SK-N-SH (cell line): ENCODE data around the gene AARS2.

Experiments
- FOXM1 ChIP-seq: IDR thresholded peaks from 2 replicates; pipeline ENCODE4 v1.4.0; 2012; ENCODE audit warnings: low read depth, mild to moderate bottlenecking
- GATA2 ChIP-seq: sonication (generic); formaldehyde crosslinking; IDR thresholded peaks from 2 replicates; pipeline ENCODE4 v1.5.0; 2020; ENCODE audit warnings: mild to moderate bottlenecking, missing genetic modification reagents
- MXI1 ChIP-seq: IDR thresholded peaks from 2 replicates; pipeline ENCODE4 v1.6.1; 2012; ENCODE audit warnings: mild to moderate bottlenecking, low read depth, low read length, improper control_type of control experiment
- POLR2AphosphoS5 ChIP-seq: IDR thresholded peaks from 2 replicates; pipeline ENCODE4 v1.6.1; 2012; ENCODE audit warnings: low read depth, low read length
- RCOR1 ChIP-seq: fragments of 150-350 bp; IDR thresholded peaks from 2 replicates; pipeline ENCODE4 v1.6.1; 2017; ENCODE audit warnings: antibody characterized with exemption, low read length
- SMC3 ChIP-seq: IDR thresholded peaks from 2 replicates; pipeline ENCODE4 v1.6.1; 2012; ENCODE audit warnings: low read depth, low read length, improper control_type of control experiment
- TAF1 ChIP-seq: IDR thresholded peaks from 2 replicates; pipeline ENCODE4 v1.6.1; 2012; ENCODE audit warnings: low read depth, mild to moderate bottlenecking, low read length, moderate library complexity, borderline replicate concordance
- TCF12 ChIP-seq: IDR thresholded peaks from 2 replicates; pipeline ENCODE4 v1.4.0; 2012
- YY1 ChIP-seq: IDR thresholded peaks from 2 replicates; pipeline ENCODE4 v1.4.0; 2012; ENCODE audit warnings: low read depth, mild to moderate bottlenecking
- TF ChIP-seq, protein P1 (sequence below): fragments of 200-600 bp; sonication (generic); IDR thresholded peaks from 2 replicates; pipeline ENCODE4 v1.6.1; 2017; ENCODE audit warnings: antibody characterized with exemption, mild to moderate bottlenecking, moderate library complexity
- TF ChIP-seq, protein P2 (sequence below): IDR thresholded peaks from 2 replicates; pipeline ENCODE4 v1.4.0; 2012; ENCODE audit warnings: low read depth
- TF ChIP-seq, protein P3 (sequence below): IDR thresholded peaks from 2 replicates; pipeline ENCODE4 v1.6.1; 2012; ENCODE audit warnings: mild to moderate bottlenecking, low read depth, low read length, moderate library complexity
- TF ChIP-seq, protein P4 (sequence below): fragments of 150-350 bp; IDR thresholded peaks from 2 replicates; pipeline ENCODE4 v1.6.1; 2017; ENCODE audit warnings: antibody characterized with exemption, low read length, low read depth, borderline replicate concordance

DNA sequence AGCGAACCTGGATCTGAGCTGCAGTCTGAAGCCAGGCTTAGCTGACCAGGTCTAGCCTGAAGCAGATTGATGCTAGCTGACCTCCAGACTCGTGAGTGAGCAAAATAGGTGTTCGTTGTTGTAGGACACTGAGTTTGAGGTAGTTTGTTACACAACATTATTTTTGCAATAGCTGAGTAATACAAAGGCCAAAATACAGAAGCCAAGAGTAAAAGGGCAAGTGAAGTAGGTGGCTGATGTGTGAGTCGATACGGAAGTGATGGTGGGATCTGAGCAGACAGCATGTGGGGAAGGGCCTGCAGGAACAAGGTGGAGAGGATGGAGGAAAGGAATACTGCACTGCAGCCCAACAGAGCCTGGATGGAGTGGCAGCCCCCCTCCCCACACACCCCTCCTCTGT, 20.8 kb upstream of the AARS2 start:
- TF ChIP-seq YY1, result no peak
- TF ChIP-seq, protein P1, sequence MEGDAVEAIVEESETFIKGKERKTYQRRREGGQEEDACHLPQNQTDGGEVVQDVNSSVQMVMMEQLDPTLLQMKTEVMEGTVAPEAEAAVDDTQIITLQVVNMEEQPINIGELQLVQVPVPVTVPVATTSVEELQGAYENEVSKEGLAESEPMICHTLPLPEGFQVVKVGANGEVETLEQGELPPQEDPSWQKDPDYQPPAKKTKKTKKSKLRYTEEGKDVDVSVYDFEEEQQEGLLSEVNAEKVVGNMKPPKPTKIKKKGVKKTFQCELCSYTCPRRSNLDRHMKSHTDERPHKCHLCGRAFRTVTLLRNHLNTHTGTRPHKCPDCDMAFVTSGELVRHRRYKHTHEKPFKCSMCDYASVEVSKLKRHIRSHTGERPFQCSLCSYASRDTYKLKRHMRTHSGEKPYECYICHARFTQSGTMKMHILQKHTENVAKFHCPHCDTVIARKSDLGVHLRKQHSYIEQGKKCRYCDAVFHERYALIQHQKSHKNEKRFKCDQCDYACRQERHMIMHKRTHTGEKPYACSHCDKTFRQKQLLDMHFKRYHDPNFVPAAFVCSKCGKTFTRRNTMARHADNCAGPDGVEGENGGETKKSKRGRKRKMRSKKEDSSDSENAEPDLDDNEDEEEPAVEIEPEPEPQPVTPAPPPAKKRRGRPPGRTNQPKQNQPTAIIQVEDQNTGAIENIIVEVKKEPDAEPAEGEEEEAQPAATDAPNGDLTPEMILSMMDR, result no peak
- TF ChIP-seq TAF1, result no peak
- TF ChIP-seq, protein P2, sequence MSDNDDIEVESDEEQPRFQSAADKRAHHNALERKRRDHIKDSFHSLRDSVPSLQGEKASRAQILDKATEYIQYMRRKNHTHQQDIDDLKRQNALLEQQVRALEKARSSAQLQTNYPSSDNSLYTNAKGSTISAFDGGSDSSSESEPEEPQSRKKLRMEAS, result no peak
- no peak for TF ChIP-seq SMC3
- TF ChIP-seq GATA2 (CRISPR knock-in tag), result no peak
- TF ChIP-seq, protein P3, sequence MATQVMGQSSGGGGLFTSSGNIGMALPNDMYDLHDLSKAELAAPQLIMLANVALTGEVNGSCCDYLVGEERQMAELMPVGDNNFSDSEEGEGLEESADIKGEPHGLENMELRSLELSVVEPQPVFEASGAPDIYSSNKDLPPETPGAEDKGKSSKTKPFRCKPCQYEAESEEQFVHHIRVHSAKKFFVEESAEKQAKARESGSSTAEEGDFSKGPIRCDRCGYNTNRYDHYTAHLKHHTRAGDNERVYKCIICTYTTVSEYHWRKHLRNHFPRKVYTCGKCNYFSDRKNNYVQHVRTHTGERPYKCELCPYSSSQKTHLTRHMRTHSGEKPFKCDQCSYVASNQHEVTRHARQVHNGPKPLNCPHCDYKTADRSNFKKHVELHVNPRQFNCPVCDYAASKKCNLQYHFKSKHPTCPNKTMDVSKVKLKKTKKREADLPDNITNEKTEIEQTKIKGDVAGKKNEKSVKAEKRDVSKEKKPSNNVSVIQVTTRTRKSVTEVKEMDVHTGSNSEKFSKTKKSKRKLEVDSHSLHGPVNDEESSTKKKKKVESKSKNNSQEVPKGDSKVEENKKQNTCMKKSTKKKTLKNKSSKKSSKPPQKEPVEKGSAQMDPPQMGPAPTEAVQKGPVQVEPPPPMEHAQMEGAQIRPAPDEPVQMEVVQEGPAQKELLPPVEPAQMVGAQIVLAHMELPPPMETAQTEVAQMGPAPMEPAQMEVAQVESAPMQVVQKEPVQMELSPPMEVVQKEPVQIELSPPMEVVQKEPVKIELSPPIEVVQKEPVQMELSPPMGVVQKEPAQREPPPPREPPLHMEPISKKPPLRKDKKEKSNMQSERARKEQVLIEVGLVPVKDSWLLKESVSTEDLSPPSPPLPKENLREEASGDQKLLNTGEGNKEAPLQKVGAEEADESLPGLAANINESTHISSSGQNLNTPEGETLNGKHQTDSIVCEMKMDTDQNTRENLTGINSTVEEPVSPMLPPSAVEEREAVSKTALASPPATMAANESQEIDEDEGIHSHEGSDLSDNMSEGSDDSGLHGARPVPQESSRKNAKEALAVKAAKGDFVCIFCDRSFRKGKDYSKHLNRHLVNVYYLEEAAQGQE, result no peak
- TF ChIP-seq TCF12, result no peak
- TF ChIP-seq, protein P4, sequence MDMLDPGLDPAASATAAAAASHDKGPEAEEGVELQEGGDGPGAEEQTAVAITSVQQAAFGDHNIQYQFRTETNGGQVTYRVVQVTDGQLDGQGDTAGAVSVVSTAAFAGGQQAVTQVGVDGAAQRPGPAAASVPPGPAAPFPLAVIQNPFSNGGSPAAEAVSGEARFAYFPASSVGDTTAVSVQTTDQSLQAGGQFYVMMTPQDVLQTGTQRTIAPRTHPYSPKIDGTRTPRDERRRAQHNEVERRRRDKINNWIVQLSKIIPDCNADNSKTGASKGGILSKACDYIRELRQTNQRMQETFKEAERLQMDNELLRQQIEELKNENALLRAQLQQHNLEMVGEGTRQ, result no peak
- TF ChIP-seq FOXM1, result no peak
- no peak for TF ChIP-seq POLR2AphosphoS5
- TF ChIP-seq RCOR1, result no peak
- TF ChIP-seq MXI1, result no peak
